Lung microvascular endothelial cell (primary cell): ENCODE measurements around the gene GTF2A1. TPM values are rescaled to one million over a fixed set of nuclear protein-coding genes. Genes with fewer than 3 reads are reported as not detected.
"Not testable (repeated sequence)": the region's sequence is repeated elsewhere in the genome, so short reads cannot be mapped to it uniquely, and the experiment has no call there.

Experiments
- DNase-seq, 2 donors: peaks; one replicate each; pipeline versions ENCODE4 v3.0.0 to v3.0.0-alpha.2; 2010; ENCODE audit warnings: low read depth in 2 of 2
- total RNA-seq: library from RNA; depleted of rRNA; stranded (reverse); fragments of >200 nt; gene quantifications from 2 replicates; pipeline ENCODE4 v1.2.1, GENCODE V29; 2014

GTF2A1 gene
- total RNA-seq: 23.8 and 44.8 TPM in 2 replicates

GRCh38 chr14:81220830-81221578 is at the start of gene GTF2A1:
Gene GTF2A1 (minus strand): TSS chr14:81220959. CDS start chr14:81220518, 441 bp downstream.
- DNase-seq: peak; percentile 97

- DNase-seq: no peak
Observed at GRCh38 chr14:81269979-81270375, 49.2 kb upstream of the GTF2A1 start.

DNA sequence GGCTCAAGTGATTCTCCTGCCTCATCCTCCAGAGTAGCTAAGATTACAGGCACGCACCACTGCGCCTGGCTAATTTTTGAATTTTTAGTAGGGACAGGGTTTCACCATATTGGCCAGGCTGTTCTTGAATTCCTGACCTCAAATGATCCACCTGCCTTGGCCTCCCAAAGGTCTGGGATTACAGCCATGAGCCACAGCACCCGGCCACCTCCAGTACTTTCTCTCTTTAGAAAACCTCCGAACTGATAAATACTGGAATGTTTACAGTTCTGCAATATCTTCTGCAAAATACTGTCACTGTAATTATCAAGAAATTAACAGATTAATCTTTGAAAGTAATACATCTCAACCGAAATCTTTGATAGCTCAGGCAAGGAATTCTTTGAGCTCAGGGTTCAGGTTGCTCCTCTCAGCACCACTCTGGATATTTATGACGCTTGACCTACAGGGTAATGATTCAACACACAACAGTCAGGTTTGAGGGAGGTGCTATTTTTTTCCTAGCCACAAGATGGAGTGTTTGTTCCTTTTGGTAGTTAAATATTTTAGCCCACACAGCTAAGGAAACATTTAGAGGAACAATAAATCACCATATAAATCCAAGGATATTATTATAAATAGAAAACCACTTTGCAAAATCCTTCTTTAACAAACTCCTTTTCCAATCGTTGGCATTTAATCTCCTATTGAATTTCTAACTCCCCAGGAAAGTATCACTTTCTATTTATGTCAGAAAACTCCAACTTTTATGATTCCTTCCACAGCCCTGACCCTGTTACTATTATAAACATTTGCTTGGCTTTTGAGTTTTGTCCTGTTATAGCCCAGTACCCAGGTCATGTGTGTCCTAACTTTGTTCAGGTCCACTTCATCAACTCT is 48.6 kb upstream of the GTF2A1 start:
- DNase-seq: peak; percentile 66 to 85

DNA sequence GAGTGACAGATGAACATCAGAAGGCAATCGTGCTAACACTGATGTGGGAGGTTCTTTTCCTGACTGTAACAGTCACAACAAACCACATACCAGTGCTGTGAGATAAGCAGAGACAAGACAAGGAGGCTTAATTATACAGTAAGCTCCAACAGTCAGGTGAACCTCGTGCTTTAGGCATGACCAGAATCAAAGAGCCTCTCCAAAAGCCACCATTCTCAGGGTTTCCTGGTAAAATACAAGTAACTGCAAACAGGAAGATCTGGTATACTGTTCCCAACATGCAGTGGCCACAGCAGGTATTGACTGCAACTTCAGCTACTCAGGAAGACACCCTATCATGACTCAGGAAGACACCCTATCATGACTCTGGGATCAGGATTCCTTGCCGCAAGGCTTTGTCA is 47.3 kb upstream of the GTF2A1 start:
- DNase-seq: no peak

DNA sequence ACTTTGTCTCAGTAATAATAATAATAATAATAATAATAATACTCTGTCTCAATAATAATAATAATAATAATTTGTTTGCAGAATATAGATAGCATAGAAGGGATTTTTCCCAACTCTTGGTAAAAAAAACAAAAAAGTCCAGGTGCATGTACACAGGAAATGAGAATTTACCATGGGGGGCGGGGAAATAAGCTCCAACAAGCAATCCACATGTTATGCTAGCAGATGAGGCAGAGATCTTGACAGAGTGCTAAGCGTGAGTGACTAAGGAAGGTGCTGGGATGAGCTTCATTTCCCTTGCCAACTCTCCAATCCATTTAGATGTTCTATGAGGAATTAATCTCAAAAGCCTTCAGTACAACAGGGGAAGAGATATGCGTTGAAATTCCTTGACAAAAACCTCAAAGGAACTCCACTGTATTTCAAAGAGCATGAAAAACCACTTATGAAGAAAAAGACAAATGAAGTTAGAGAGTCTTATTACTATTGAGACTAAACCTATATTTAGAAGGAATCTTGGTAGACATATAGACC is 44.9 kb upstream of the GTF2A1 start:
- DNase-seq: no peak

DNA sequence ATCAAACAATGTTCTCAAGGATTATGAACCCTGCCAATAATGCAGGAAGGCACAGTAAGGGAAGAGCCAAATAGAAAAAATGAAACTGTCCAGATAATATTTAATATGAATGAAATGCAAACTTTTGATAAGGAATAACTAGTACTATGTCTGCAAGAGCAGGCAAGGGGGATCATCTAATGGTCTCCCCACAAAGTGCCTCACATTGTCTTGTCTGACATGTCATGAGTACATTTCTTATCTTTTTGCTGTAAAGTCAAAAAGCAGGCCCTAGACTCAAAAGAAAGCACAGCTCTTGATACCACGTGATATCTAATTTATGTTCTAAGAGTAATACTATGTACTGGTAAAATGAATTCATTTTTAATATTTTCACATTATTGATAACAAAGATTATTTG is 43.9 kb upstream of the GTF2A1 start:
- DNase-seq: no peak

DNA sequence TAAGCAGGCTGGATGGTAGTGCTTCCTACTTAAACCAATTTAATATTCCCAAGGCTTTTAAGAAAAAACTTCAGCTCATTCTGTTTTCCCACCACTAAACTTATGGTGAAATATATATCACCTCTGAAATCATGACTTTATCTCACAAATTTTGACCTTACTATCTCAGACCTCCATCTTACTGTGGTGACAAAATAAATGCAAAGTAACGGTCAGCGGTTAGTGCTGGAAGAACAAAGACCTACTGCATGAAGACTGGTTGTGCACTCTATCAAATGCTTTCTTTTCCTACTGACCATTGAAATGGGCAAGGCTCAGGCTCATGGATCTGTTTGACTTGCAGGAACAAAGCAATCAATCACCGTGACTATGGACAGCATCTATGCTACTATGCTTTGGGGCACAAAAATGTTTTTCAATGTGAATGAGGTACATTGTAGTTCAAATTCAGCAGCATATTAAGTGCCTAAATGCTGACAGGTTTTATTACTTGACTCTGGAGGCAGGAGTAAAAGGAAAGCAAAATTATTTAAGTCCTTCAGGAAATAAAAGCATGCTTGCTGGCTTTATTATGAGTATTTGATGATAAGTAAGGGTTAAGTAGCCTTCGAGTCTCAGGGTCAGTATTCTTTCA is 43.1 kb upstream of the GTF2A1 start:
- no peak for DNase-seq

DNA sequence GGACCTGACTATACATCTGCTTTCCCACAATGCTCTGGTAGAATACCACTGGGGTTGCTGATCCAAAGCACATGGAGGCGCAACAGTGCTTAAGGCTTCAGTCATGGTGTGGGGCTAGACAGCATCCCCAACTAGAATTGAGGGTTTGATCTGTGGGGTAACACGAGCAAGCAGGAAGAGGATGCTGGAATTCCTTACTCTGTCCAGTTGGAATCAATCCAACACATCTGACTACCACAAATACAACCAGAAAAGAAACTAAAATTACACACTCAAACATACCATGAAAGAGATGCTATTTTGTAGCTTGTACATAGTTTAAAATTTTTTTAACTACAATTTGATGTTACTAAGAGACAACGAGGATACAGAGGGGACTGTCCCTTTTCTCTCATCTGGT is 40.4 kb upstream of the GTF2A1 start:
- peak in 1 of 2 donors; percentile 56 for DNase-seq

DNA sequence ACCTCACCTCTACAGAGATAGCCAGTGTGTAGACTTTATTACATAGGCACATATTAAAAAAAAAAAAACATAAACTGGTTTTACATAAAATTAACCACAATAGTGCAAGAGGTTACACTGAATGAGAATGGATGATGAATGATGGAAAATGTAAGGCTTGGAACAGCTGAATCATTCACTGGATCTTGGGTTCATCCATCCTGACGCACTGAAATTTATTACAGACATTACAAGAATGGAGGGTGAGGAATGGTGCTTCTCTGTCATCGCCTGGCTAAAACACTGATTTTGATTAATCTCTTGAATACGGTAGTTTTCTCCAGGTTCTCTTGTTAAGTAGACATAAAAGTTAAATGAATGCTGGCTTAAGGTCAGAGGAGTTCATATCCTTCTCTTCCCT is 40.0 kb upstream of the GTF2A1 start:
- no peak for DNase-seq

- DNase-seq: no peak
Observed at GRCh38 chr14:81256289-81256960, 35.7 kb upstream of the GTF2A1 start.

- DNase-seq: no peak
Observed at GRCh38 chr14:81252278-81252677, 31.5 kb upstream of the GTF2A1 start.

DNA sequence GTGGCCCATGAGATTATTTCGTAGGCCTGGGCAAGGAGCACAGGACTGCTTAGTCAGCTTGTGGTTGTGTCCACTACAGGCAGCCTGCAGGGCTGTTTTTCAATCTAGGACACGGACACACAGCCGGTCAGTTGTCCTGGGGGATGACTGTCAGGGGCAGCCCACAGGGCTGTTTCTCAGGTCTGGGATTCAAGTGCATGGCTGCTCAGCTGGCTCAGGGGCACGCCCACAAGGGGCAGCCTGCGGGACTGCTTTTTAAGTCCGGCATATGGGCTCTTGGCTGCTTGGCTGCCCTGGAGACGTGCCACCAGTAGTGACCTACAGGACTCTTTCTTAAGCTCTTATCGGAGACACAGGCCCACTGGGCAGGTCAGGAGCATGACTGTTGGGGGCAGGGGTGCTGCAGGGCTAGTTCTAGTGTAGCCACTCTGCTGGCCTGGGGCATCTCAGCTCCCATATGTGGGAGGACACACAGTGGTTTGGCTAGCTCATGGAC is 26.6 kb upstream of the GTF2A1 start:
- DNase-seq: no peak

DNA sequence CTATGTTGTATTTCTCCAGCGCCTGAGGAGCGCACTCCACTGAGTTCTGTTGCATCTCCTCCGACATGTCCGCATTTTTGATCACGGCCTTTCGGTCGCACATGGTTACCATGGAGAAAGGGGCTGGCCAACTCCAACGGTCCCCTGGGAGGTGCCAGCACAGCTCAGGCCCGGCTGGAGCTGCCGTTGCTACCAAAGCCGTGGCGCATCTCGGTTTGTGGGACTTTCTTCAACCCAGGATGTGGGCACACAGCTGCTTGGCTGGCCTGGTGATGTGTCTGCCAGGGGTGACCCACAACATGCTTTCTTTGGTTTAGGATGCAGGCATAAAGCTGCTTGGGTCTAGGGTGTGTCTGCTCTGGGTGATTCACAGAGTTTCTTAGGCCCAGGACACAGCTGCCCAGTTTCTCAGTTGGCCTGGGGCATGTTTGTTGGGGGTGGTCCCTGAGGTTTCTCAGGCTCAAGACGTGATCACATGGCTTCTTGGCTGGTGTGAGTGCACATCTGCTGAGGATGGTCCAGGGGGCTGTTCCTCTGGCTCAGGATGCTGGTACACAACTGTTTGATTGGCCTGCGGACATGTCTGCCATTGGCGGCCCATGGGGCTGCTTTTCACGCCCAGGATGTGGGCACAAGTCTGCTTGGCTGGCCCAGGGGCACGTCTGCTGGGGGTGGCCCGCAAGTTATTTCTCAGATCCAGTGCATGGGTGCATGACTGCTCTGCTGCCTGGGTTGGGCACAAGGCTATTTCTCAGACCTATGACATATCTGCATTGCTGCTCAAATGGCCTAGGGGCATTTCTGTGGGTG is 25.9 kb upstream of the GTF2A1 start:
- no peak for DNase-seq

- no peak for DNase-seq
Observed at GRCh38 chr14:81245771-81246170, 25.0 kb upstream of the GTF2A1 start.

DNA sequence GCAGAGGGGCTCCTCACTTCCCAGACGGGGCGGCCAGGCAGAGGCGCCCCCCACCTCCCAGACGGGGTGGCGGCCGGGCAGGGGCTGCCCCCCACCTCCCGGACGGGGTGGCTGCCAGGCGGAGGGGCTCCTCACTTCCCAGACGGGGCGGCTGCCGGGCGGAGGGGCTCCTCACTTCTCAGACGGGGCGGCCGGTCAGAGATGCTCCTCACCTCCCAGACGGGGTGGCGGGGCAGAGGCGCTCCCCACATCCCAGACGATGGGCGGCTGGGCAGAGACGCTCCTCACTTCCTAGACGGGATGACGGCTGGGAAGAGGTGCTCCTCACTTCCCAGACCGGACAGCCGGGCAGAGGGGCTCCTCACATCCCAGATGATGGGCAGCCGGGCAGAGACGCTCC is 23.7 kb upstream of the GTF2A1 start:
- DNase-seq: not testable (repeated sequence)

DNA sequence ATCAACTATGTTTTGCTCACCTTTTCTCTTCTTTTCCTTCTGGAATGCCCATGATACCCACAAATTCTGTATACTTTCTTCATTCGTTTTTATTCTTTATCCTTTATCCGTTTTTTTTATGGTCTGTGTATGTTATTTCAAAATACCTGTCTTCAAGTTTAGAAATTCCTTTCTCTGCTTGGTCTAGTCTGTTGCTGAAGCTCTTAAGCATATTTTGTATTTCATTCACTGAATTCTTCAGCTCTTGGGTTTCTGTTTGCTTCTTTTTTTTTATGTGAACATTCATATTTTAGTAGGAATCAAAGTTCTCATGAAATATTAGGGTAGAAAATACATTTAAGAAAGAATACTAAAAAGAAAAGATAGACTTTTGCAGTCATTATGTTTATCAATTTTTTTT is 22.7 kb upstream of the GTF2A1 start:
- DNase-seq: no peak

DNA sequence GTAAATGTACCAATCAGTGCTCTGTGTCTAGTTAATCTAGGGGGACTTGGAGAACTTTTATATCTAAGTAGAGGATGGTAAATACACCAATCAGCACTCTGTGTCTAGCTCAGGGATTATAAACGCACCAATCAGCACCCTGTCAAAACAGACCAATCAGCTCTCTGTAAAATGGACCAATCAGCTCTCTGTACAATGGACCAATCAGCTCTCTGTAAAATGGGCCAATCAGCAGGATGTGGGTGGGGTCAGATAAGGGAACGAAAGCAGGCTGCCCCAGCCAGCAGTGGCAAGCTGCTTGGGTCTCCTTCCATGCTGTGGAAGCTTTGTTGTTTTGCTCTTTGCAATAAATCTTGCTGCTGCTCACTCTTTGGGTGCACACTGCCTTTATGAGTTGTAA is 16.1 kb upstream of the GTF2A1 start:
- not testable (repeated sequence) for DNase-seq

- no peak for DNase-seq
Observed at GRCh38 chr14:81236138-81236537, 15.4 kb upstream of the GTF2A1 start.

GRCh38 chr14:81235096-81235495 is 14.3 kb upstream of the GTF2A1 start:
- DNase-seq: no peak

- DNase-seq: peak in 1 of 2 donors; percentile 43
Observed at GRCh38 chr14:81234278-81234677, 13.5 kb upstream of the GTF2A1 start.
